Tibial nerve (tissue), 4 donors: ENCODE data around the gene KPNA1. TPM values are rescaled to one million over a fixed set of nuclear protein-coding genes. Genes with fewer than 3 reads are reported as not detected.

ENCODE experiments used
- DNase-seq, 2 donors: peaks; one replicate each; pipeline ENCODE4 v3.0.0-alpha.2; 2019; ENCODE audit warnings: low spot score in 2 of 2
- H3K27ac ChIP-seq, 4 donors: fragments of 200-600 bp; sonication (generic) in 3 of 4; one replicate each; pipeline ENCODE4 v1.5.1; 2017 to 2019; ENCODE audit warnings: mild to moderate bottlenecking in 1 of 4
- H3K27me3 ChIP-seq, 2 donors: fragments of 200-600 bp; sonication (generic) in 1 of 2; one replicate each; pipeline versions ENCODE4 v1.5.1 to v1.6.0; 2017 to 2019
- H3K36me3 ChIP-seq, 3 donors: fragments of 200-600 bp; sonication (generic); one replicate each; pipeline ENCODE4 v1.5.1; 2018 to 2019
- H3K4me1 ChIP-seq, 4 donors: fragments of 200-600 bp; sonication (generic) in 3 of 4; one replicate each; pipeline ENCODE4 v1.5.1; 2017 to 2019
- H3K4me3 ChIP-seq, 4 donors: fragments of 200-600 bp; sonication (generic) in 3 of 4; one replicate each; pipeline ENCODE4 v1.5.1; 2017 to 2019; ENCODE audit warnings: mild to moderate bottlenecking in 1 of 4, moderate library complexity in 1 of 4
- H3K9me3 ChIP-seq, 4 donors: fragments of 200-600 bp; sonication (generic) in 3 of 4; one replicate each; pipeline ENCODE4 v1.5.1; 2017 to 2019
- CTCF ChIP-seq, 5 experiments: fragments of 200-600 bp in 3 of 5; fragments of 450-650 bp in 2 of 5; sonication (generic) in 3 of 5; IDR thresholded peaks; one replicate each; pipeline ENCODE4 v1.5.1; 2016 to 2019; ENCODE audit warnings: antibody characterized with exemption in 5 of 5, mild to moderate bottlenecking in 3 of 5, moderate library complexity in 2 of 5
- EP300 ChIP-seq, 2 donors: sonication (generic); formaldehyde crosslinking; IDR thresholded peaks; one replicate each; pipeline ENCODE4 v1.6.1; 2017; ENCODE audit warnings: antibody characterized with exemption in 2 of 2, mild to moderate bottlenecking in 1 of 2
- POLR2A ChIP-seq, 2 donors: fragments of 450-650 bp; IDR thresholded peaks; one replicate each; pipeline ENCODE4 v1.6.1; 2017; ENCODE audit warnings: antibody characterized with exemption in 2 of 2, mild to moderate bottlenecking in 2 of 2, moderate library complexity in 2 of 2
- WGBS, 2 donors: methylation state at CpG; one replicate each; pipeline ENCODE4 v1.1.5; 2018; 5-methylcytosine and 5-hydroxymethylcytosine counted together
- total RNA-seq, 4 donors: library from RNA; depleted of rRNA; stranded (reverse); fragments of >200 nt; gene quantifications; one replicate each; pipeline ENCODE4 v1.1.0, GENCODE V29; 2016

KPNA1 gene
- total RNA-seq, 4 donors from 2014 or later, result 36.8 to 46.5 (median 41.8) TPM

DNA sequence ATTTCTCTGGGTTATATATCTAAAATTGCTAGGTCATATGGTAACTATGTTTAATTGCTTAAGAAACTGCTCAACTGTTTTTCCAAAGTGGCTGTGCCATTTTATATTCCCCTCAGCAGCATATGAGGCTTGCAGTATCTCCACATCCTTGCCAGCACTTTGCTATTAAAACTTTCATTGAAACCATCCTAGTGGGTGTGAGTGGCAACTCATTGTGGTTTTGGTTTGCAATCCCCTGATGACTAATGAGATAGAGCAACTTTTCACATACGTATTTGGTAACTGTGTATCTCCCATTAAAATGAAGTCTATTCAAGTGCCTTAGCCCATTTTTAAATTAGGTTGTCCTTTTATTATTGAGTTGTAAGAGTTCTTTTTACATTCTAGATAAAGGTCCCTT is 17.3 kb downstream of the KPNA1 start:
- Histone ChIP-seq H3K4me1 (peaks cover 0 to 25% (median 4%) of the 10 kb centered on the region in 4 donors), H3K9me3 (no peaks in the 10 kb centered on the region), H3K27ac (no peak overlapping the region), H3K36me3 (peaks cover 0 to 26% (median 0%) of the 10 kb centered on the region in 3 donors), H3K4me3 (no peak overlapping the region), H3K27me3 (no peaks in the 10 kb centered on the region)
- whole genome bisulfite sequencing, 2 donors, result 9 to 25% methylated on average over 1 of the region's 1 CpG
- DNase-seq, result no peak
- TF ChIP-seq POLR2A (IDR thresholded peaks at IDR 0.05) (no peak), CTCF (IDR thresholded peaks at IDR 0.05) (no peak), EP300 (IDR thresholded peaks at IDR 0.05) (no peak)

DNA sequence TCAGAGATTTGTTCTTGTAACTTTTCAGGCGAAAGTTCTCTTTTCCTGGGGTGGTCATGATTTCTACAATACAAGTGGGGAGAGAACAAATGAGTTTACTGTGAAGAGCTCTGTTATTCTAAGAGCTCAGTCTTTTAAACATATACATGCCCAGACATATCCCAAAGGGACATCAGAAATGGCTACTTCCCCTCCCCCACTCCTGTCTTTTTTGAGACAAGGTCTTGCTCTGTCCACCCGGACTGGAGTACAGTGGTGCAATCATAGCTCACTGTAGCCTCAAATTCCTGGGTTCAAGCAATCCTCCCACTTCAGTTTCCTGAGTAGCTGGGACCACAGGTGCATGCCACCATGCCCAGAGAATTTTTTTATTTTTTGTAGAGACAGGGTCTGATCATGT is 18.2 kb downstream of the KPNA1 start:
- DNase-seq, result no peak
- Histone ChIP-seq H3K4me1 (peaks cover 0 to 16% (median 0%) of the 10 kb centered on the region in 4 donors), H3K27ac (no peak overlapping the region), H3K9me3 (no peaks in the 10 kb centered on the region), H3K27me3 (no peaks in the 10 kb centered on the region), H3K36me3 (peaks cover 0 to 26% (median 0%) of the 10 kb centered on the region in 3 donors), H3K4me3 (no peak overlapping the region)
- no peak for TF ChIP-seq CTCF (IDR thresholded peaks at IDR 0.05)
- TF ChIP-seq POLR2A (IDR thresholded peaks at IDR 0.05), result no peak
- TF ChIP-seq EP300 (IDR thresholded peaks at IDR 0.05), result no peak
- 77 to 82% methylated on average over 2 of the region's 2 CpGs for WGBS, 2 donors

DNA sequence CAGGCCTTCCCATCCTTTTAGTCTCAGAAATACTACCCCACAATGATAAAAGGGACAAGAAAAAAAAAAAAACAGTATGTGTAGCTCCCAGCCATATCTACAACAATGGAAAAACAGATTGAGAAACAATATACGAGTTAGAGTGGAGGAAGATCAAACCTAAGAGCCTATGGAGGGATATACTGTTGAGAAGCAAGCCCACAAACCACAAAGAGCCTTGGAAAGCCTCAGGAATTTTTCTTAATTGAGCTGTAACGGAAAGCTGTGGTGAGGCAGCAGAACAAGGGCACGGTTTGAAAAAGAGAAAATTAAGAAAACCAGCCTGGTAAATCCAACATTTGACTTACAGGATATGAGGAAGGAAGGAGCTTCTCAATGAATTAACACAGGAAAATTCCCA is 21.4 kb downstream of the KPNA1 start:
- no peak for DNase-seq
- TF ChIP-seq POLR2A (IDR thresholded peaks at IDR 0.05) (no peak), EP300 (IDR thresholded peaks at IDR 0.05) (no peak), CTCF (IDR thresholded peaks at IDR 0.05) (no peak)
- Histone ChIP-seq H3K27ac (no peak overlapping the region), H3K27me3 (no peaks in the 10 kb centered on the region), H3K36me3 (peaks cover 0 to 26% (median 0%) of the 10 kb centered on the region in 3 donors), H3K4me1 (peaks cover 0 to 11% (median 0%) of the 10 kb centered on the region in 4 donors), H3K4me3 (no peak overlapping the region), H3K9me3 (no peaks in the 10 kb centered on the region)
- WGBS, 2 donors, result 77 to 78% methylated on average over 3 of the region's 3 CpGs

GRCh38 chr3:122488262-122488973 is 26.3 kb downstream of the KPNA1 start:
- H3K4me3 ChIP-seq, result no peak overlapping the region
- no peaks in the 10 kb centered on the region for H3K4me1 ChIP-seq
- no peaks in the 10 kb centered on the region for H3K27me3 ChIP-seq
- H3K9me3 ChIP-seq, result no peaks in the 10 kb centered on the region
- H3K27ac ChIP-seq, result no peak overlapping the region
- 83 to 88% methylated on average over 7 of the region's 7 CpGs for WGBS, 2 donors
- TF ChIP-seq POLR2A (IDR thresholded peaks at IDR 0.05), result no peak
- TF ChIP-seq CTCF (IDR thresholded peaks at IDR 0.05), result no peak
- no peak for TF ChIP-seq EP300 (IDR thresholded peaks at IDR 0.05)
- peaks cover 0 to 5% (median 0%) of the 10 kb centered on the region in 3 donors for H3K36me3 ChIP-seq
- DNase-seq, result no peak

DNA sequence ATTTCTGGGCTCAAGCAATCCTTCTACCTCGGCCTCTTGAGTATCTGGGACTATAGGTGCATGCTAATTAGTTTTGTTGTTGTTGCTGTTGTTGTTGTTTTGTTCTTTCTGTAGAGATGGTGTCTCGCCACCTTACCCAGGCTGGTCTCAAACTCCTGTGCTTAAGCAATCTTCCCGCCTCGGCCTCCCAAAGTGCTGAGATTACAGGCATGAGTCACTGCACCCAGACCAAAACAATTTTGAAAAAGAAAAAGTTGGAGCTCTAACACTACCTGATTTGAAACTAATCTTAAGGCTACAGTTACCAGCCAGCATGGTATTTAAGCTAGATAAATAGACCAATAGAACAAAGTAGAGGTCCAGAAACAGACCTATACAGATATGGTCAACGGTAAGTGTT is 29.8 kb downstream of the KPNA1 start:
- WGBS, 2 donors, result 90 to 95% methylated on average over 5 of the region's 5 CpGs
- no peak overlapping the region for H3K27ac ChIP-seq
- no peaks in the 10 kb centered on the region for H3K9me3 ChIP-seq
- no peaks in the 10 kb centered on the region for H3K36me3 ChIP-seq
- H3K4me1 ChIP-seq, result peaks cover 0 to 6% (median 0%) of the 10 kb centered on the region in 4 donors
- H3K4me3 ChIP-seq, result no peak overlapping the region
- TF ChIP-seq CTCF (IDR thresholded peaks at IDR 0.05) (no peak), EP300 (IDR thresholded peaks at IDR 0.05) (no peak)
- DNase-seq, result no peak
- H3K27me3 ChIP-seq, result no peaks in the 10 kb centered on the region
